CD4-positive, alpha-beta T cell treated with Interleukin-6 at 100 ng/mL for 8 hours (primary cell): ENCODE results near the gene BOLA1.
"Not testable (repeated sequence)": the region's sequence is repeated elsewhere in the genome, so short reads cannot be mapped to it uniquely, and the experiment has no call there.

ENCODE experiments used
- DNase-seq: peaks from one replicate; pipeline ENCODE4 v3.0.0-alpha.2; 2020; ENCODE audit warnings: mixed read lengths, low spot score

BOLA1 gene

GRCh38 chr1:149931212-149931790 lies 31.9 kb downstream of the BOLA1 start:
- no peak for DNase-seq

DNA sequence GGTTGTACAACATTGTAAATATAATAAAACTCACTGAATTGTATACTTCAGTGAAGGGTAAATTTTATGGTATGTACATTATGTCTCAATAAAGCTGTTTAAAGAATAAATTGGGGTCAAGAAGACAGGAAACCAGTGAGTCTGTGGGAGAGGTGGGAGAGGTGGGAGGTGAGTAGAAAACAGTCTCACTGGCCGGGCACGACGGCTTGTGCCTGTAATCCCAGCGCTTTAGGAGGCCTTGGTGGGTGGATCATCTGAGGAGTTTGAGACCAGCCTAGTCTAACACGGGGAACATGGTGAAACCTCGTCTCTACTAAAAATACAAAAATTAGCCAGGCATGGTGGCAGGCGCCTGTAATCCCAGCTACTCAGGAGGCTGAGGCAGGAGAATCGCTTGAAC lies 33.1 kb downstream of the BOLA1 start:
- no peak for DNase-seq

- DNase-seq: no peak
Observed at GRCh38 chr1:149933208-149933607, 33.8 kb downstream of the BOLA1 start.

DNA sequence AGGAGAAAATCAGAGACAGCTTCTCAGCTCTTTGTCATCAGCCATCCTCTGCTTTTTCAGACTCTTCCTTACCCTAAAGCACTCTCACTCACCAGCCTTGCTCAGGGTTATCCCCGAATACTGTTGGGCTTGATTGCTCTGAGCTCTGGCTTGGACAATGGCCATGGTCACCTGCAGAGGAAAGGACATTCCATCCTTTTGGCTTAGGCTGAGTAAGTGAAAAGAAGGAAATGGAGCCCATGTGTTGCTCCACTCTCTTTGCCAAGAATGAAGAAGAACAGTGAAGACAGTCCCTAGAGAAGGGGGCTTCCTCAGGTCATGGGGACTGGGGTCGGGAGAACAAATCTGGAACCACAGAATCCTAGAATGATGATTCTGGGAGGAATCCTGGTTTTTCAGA lies 35.0 kb downstream of the BOLA1 start:
- no peak for DNase-seq

GRCh38 chr1:149936170-149936991 lies 37.0 kb downstream of the BOLA1 start, which contains the start of gene MTMR11:
Gene MTMR11 (minus strand): TSS chr1:149936879. CDS start chr1:149936647, 232 bp downstream.
- no peak for DNase-seq

DNA sequence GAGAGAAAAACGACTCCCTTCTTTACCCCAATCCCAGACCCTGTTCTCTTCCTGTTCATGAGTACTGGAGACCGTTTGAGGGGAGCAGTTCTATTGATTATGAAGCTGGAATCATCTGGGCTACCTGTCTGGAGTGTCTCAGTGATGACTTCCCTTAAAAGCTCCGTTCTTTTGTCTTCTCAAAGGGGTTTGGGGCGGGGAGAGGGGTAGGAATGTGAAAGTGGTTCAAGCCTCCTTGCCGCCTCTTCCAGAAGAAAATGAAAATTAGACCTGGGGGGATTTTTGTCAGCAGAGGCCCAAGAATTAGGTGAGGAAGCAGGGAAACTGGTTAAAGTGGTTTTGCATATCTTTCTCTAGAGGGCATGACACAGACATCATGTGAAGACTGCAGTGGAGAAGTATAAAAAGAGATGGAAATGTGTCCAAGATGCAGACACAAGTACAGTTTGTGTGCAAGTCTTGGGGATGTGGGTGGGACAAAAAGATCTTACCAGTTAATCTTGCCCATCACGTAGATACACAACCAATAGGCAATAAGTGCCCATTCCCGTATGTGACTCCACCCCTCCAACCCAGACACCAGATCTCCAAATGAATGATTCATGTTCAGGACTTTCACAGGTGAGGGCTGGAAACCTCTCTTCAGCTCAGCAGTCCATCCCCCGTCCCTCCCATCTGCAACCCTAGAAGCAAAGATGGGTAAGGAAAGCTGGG lies 37.8 kb downstream of the BOLA1 start:
- DNase-seq: no peak

- no peak for DNase-seq
Observed at GRCh38 chr1:149937759-149938158, 38.4 kb downstream of the BOLA1 start.

- not testable (repeated sequence) for DNase-seq
Observed at GRCh38 chr1:149938668-149939003, 39.3 kb downstream of the BOLA1 start.

GRCh38 chr1:149940427-149940826 lies 41.1 kb downstream of the BOLA1 start:
- DNase-seq: no peak

GRCh38 chr1:149942207-149942606 lies 42.8 kb downstream of the BOLA1 start:
- no peak for DNase-seq

- DNase-seq: no peak
Observed at GRCh38 chr1:149942885-149943284, 43.5 kb downstream of the BOLA1 start.

- no peak for DNase-seq
Observed at GRCh38 chr1:149945206-149945605, 45.8 kb downstream of the BOLA1 start.

DNA sequence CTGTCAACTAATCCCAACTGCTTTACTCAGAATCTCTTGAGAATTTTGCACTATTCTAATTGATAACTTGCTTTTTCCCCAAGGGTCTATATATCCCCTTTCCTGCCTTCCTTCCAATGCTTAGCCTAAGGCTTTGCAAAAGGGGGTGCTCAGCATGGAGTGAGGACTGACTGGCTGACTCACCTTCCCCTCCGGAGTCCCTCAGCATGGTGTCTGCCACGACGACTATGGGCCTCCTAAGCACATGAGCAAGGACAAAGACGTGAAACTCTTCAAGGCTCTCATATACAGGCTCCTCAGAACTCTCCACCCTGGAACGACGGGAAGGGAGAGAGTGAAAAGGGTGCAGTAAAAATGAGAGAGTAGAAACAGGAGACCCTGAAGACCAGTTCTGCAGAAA lies 50.5 kb downstream of the BOLA1 start:
- DNase-seq: no peak
